MCF 10A (cell line): ENCODE results near the gene EPHB1. TPM values are rescaled to one million over a fixed set of nuclear protein-coding genes. Genes with fewer than 3 reads are reported as not detected.
"Not testable (repeated sequence)": the region's sequence is repeated elsewhere in the genome, so short reads cannot be mapped to it uniquely, and the experiment has no call there.

Source experiments
- BruUV-seq: library from RNA; stranded (reverse); fragments of 400-500 nt; replicated peaks from 2 replicates; lab custom pipeline; 2021; lab: Mats Ljungman, UMichigan
- CTCF ChIA-PET: fragments of 300-600 bp; sonication (Branson Sonifier 250); formaldehyde crosslinking; extraction: SDS; loops from one replicate; lab custom pipeline; 2021; ENCODE audit warnings: antibody characterized with exemption, inconsistent platforms; lab: Yijun Ruan, JAX
- POLR2A ChIA-PET: fragments of 300-600, 350-650 bp; sonication (Branson Sonifier 250); formaldehyde crosslinking; extraction: SDS; loops from one replicate; lab custom pipeline; 2020; ENCODE audit warnings: antibody characterized with exemption, inconsistent platforms; lab: Yijun Ruan, JAX
- DNase-seq: peaks from one replicate; pipeline ENCODE4 v3.0.0-alpha.2; 2018; ENCODE audit not compliant: unreplicated experiment
- H3K27ac Mint-ChIP-seq: one replicate; pipeline ENCODE4 v1.8.0; 2022; ENCODE audit warnings: mild to moderate bottlenecking, low read depth, mixed read lengths; ENCODE audit not compliant: unreplicated experiment
- H3K27me3 Mint-ChIP-seq: one replicate; pipeline ENCODE4 v1.8.0; 2022; ENCODE audit warnings: mixed read lengths; ENCODE audit not compliant: insufficient read depth, unreplicated experiment
- H3K36me3 Mint-ChIP-seq: one replicate; pipeline ENCODE4 v1.8.0; 2022; ENCODE audit warnings: mild to moderate bottlenecking, moderate library complexity, mixed read lengths; ENCODE audit not compliant: insufficient read depth, unreplicated experiment
- H3K4me1 Mint-ChIP-seq: one replicate; pipeline ENCODE4 v1.8.0; 2022; ENCODE audit warnings: mixed read lengths; ENCODE audit not compliant: insufficient read depth, unreplicated experiment
- H3K4me3 Mint-ChIP-seq: one replicate; pipeline ENCODE4 v1.8.0; 2022; ENCODE audit warnings: mild to moderate bottlenecking, moderate library complexity, mixed read lengths; ENCODE audit not compliant: unreplicated experiment
- H3K9me3 Mint-ChIP-seq: one replicate; pipeline ENCODE4 v1.8.0; 2022; ENCODE audit warnings: mixed read lengths; ENCODE audit not compliant: unreplicated experiment
- intact Hi-C: fragments of 100-400 bp; cut with micrococcal nuclease; formaldehyde crosslinking; loops from 2 replicates; pipeline ENCODE4 v1.14.1; 2022
- total RNA-seq: library from RNA; stranded (reverse); gene quantifications from 2 replicates; pipeline ENCODE4 v1.2.3, GENCODE V29; 2022
- TF ChIP-seq, protein P1 (sequence below): fragments of 200-600 bp; IDR thresholded peaks from one replicate; pipeline ENCODE4 v1.8.0; 2022; ENCODE audit warnings: antibody characterized with exemption, mild to moderate bottlenecking; ENCODE audit not compliant: unreplicated experiment

Gene EPHB1
- total RNA-seq, 1 experiment from 2014 or later, result not detected

DNA sequence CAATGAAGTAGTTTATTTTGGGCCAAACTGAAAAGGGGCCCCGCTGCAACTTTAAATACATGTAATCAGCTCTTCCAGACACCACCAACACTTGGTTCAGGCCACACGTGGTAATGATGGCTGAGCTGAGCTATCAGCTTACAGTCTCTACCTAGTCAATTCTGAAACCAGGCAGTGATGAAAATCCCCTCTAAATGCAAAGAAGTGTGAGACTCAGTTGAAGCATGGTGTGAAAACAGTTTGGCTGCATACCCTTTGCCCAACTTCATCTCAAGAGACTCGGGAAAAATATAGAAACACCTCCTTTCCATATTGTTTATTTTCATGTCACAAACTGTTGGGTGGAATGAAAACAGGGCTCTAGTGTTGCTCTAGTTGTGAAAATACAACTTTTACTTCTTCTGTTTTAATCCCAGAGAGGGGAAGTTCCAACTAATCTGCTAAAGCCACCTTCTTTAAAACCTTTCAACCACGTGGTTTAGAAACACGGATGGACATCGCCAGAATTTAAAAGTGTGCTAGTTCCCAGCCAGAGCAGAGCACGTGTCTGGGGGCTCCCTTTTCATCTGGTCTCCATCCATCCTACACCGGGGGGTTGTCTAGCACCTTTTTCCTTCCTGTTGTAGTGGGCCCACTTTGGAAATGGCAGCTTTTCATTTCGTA, 229.1 kb downstream of the EPHB1 start:
- POLR2A ChIA-PET, result no interaction called here
- Mint-ChIP-seq H3K27ac (no peak overlapping the region), H3K4me1 (no peaks in the 10 kb centered on the region), H3K9me3 (no peaks in the 10 kb centered on the region), H3K36me3 (no peaks in the 10 kb centered on the region), H3K27me3 (no peaks in the 10 kb centered on the region), H3K4me3 (no peak overlapping the region)
- no peak for DNase-seq
- CTCF ChIA-PET, result no interaction called here
- intact Hi-C loops, result no loop called here
- TF ChIP-seq, protein P1, sequence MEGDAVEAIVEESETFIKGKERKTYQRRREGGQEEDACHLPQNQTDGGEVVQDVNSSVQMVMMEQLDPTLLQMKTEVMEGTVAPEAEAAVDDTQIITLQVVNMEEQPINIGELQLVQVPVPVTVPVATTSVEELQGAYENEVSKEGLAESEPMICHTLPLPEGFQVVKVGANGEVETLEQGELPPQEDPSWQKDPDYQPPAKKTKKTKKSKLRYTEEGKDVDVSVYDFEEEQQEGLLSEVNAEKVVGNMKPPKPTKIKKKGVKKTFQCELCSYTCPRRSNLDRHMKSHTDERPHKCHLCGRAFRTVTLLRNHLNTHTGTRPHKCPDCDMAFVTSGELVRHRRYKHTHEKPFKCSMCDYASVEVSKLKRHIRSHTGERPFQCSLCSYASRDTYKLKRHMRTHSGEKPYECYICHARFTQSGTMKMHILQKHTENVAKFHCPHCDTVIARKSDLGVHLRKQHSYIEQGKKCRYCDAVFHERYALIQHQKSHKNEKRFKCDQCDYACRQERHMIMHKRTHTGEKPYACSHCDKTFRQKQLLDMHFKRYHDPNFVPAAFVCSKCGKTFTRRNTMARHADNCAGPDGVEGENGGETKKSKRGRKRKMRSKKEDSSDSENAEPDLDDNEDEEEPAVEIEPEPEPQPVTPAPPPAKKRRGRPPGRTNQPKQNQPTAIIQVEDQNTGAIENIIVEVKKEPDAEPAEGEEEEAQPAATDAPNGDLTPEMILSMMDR, result no peak
- BruUV-seq, result no TSS peak

DNA sequence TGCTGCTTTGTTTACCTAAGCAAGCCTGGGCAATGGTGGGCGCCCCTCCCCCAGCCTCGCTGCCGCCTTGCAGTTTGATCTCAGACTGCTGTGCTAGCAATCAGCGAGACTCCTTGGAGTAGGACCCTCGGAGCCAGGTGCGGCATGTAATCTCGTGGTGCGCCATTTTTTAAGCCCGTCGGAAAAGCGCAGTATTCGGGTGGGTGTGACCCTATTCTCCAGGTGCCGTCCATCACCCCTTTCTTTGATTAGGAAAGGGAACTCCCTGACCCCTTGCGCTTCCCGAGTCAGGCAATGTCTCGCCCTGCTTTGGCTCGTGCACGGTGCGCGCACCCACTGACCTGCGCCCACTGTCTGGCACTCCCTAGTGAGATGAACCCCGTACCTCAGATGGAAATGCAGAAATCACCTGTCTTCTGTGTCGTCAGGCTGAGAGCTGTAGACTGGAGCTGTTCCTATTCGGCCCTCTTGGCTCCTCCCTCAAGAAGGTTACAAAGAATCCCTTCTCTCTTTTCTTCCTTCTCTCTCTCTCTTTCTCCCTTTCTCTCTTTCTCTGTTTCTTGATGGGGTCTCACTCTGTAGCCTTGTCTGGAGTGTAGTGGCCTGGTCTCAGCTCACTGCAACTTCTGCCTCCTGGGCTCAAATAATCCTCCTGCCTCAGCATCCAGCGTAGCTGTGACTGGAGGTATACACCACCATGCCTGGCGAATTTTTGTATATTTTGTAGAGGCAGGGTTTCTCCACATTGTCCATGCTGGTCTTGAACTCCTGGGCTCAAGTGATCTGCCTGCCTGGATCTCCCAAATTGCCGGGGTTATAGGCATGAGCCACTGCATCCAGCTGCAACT, 235.9 kb downstream of the EPHB1 start:
- H3K9me3 Mint-ChIP-seq, result peaks cover 23% of the 10 kb centered on the region
- intact Hi-C loops, H3K4me3 Mint-ChIP-seq, H3K27me3 Mint-ChIP-seq, POLR2A ChIA-PET, H3K4me1 Mint-ChIP-seq, BruUV-seq, H3K36me3 Mint-ChIP-seq, DNase-seq, H3K27ac Mint-ChIP-seq: not testable (repeated sequence)
- CTCF ChIA-PET, result interaction anchor here (0.7 kb wide), 1 partner anchor 187 kb away, joined by 3 read pairs; no protein-coding TSS in a partner anchor

DNA sequence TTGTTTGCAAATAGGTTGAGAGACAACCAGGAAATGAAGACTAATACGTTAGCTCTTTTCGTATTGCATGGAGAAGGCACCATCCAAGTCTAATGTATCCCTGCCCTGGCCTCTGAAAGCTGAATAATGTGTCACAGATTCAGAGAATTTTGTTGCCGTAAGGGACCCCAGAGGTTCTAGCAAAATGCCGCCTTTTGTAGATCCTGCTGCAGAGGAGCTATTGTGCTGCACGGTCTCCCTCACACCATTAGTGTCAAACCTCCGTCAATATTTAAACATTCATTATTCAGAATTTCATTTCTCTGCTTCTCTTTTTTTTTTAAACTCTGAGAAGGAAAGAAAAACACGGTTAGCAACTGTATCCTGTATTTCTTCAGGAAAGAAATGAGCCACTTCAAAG, 238.7 kb downstream of the EPHB1 start:
- Mint-ChIP-seq H3K36me3 (peaks cover 6% of the 10 kb centered on the region), H3K4me3 (no peak overlapping the region), H3K27me3 (no peaks in the 10 kb centered on the region), H3K9me3 (peaks cover 23% of the 10 kb centered on the region), H3K27ac (no peak overlapping the region), H3K4me1 (no peaks in the 10 kb centered on the region)
- intact Hi-C loops, result no loop called here
- TF ChIP-seq, protein P1, result no peak
- no peak for DNase-seq
- ChIA-PET POLR2A (no interaction called here), CTCF (interaction anchor here (0.7 kb wide), 1 partner anchor 10 kb away, joined by 4 read pairs; no protein-coding TSS in a partner anchor)
- BruUV-seq, result no TSS peak

DNA sequence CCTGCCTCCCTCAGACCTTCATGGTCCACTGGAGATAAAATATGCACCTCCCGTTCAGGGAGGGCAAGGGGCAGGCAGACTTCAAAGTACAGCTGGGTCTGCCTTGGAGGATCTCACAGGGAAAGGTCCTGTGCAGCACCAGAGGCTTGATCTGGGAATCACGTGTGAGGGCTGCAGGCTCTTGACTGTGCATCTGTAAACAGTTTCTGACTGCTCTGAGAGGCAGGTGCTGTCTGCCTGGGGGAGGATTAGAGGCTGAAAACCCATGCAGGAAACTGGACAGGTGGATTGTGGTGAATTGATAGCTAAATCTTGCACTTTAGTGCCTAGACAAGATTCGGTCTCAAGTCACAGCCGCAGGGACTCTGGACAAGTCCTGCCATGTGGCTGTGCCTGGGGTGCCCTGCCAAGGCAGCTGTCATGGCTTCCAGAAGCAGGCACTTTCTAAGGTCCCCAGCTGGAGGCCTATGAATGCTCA, 239.3 kb downstream of the EPHB1 start:
- intact Hi-C loops, result no loop called here
- no peak overlapping the region for H3K27ac Mint-ChIP-seq
- H3K36me3 Mint-ChIP-seq, result peaks cover 6% of the 10 kb centered on the region
- no peaks in the 10 kb centered on the region for H3K27me3 Mint-ChIP-seq
- DNase-seq, result no peak
- no TSS peak for BruUV-seq
- CTCF ChIA-PET, result no interaction called here
- TF ChIP-seq, protein P1, result no peak
- H3K4me3 Mint-ChIP-seq, result no peak overlapping the region
- POLR2A ChIA-PET, result no interaction called here
- H3K9me3 Mint-ChIP-seq, result peaks cover 23% of the 10 kb centered on the region
- H3K4me1 Mint-ChIP-seq, result no peaks in the 10 kb centered on the region
